Mucosa of gallbladder (tissue), 1 donor: ENCODE results near the gene TRPM4. TPM values are rescaled to one million over a fixed set of nuclear protein-coding genes. Genes with fewer than 3 reads are reported as not detected.
"Not testable (repeated sequence)": the region's sequence is repeated elsewhere in the genome, so short reads cannot be mapped to it uniquely, and the experiment has no call there.

Source experiments
- DNase-seq: peaks from one replicate; pipeline ENCODE4 v3.0.0-alpha.2; 2020; ENCODE audit warnings: low spot score
- total RNA-seq: library from RNA; stranded (reverse); gene quantifications from one replicate; pipeline ENCODE4 v1.2.1, GENCODE V29; 2021
- donor health status: DM: no; HTN: no; CAD: no.

The TRPM4 gene
- total RNA-seq, 1 donor from 2014 or later: 145 TPM

- peak; percentile 94 for DNase-seq
Measured at GRCh38 chr19:49151267-49152118, 6.1 kb upstream of the TRPM4 start.

DNA sequence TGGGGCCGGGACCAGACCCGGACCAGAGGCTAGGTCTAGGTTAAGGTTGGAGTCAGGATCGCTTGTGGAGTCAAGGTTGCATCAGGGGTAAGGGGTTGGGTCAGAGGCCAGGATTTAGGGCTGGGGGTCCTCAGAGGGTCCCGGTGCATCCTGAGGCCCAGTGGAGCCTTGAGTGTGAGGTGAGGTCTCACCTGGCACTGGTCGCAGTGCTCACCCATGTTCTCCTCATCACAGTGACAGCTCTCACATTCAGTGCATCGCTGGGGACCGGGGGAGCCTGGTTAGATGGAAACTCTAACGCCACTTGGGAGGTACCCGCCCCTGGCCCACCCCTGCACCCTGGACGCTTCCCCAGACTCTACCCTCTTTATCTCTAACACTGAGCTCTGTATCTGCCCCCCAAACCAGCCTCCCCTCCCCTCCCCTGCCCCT is 5.5 kb upstream of the TRPM4 start:
- DNase-seq: no peak

GRCh38 chr19:49153167-49153809 is 4.3 kb upstream of the TRPM4 start:
- no peak for DNase-seq

- no peak for DNase-seq
Measured at GRCh38 chr19:49154279-49154678, 3.3 kb upstream of the TRPM4 start.

DNA sequence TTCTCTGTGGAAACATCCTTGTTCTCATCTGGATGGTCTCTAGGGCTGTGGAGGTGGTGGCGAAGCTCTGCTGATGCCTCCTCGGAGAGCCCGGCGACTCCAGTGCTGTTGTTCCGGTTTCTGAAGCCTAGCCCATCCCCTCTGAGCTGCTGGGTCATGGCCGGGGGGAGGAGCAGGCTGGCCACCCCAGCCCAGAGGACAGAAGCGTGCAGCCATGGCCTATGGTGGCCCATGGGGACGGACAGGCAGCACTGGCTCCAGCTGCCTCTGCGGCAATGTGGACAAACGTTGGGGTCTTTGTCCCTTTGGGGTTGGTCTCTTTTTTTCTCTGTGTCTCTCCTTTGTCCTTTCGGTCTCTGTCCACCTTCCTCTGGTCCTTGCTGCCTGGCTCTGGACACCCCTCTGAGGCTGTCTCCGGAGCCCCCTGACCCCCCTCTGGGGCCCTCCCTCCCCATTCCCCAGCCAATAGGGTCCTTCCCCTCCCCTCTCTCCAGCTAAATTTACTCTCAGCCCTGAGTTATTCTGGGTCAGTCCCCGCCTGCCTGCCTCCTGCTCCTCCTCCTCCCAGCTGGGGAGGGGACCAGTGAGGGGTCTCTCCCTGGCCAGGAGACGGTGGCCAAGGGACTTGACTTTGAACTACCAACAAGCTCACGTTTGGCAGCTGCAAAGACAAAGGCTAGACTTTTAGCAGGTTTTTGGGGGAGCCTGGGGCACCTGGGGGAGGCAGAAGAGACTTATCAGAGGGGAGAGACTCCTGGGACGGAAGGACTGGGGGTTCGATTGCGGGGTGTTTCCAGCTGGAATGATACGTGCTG is 2.4 kb upstream of the TRPM4 start, which contains the start of gene HRC:
HRC (minus strand) TSS at position 392 of the 815 bp plus-strand sequence; CDS start at position 233, 159 bp downstream.
- DNase-seq: no peak

GRCh38 chr19:49155820-49156346 is 1.7 kb upstream of the TRPM4 start:
- DNase-seq: no peak

- DNase-seq: no peak
Measured at GRCh38 chr19:49160450-49161189, 3.0 kb downstream of the TRPM4 start.

GRCh38 chr19:49161987-49162386 is 4.4 kb downstream of the TRPM4 start:
- DNase-seq: no peak

- DNase-seq: peak; percentile 33
Measured at GRCh38 chr19:49165111-49165750, 7.6 kb downstream of the TRPM4 start.

- DNase-seq: no peak
Measured at GRCh38 chr19:49165865-49166301, 8.3 kb downstream of the TRPM4 start.

- no peak for DNase-seq
Measured at GRCh38 chr19:49167857-49168409, 10.3 kb downstream of the TRPM4 start.

DNA sequence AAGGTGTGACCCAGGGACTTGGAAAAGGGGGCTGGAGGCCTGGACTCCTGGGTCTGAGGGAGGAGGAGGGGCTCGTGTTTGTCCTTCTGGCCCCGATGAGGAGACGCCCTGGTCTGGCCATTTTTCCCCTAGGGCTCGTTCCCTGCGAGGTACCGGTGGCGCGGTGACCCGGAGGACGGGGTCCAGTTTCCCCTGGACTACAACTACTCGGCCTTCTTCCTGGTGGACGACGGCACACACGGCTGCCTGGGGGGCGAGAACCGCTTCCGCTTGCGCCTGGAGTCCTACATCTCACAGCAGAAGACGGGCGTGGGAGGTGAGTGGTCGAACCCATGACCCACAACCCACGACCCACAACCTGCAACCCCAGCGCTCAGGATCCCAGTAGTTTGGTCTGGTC is 10.8 kb downstream of the TRPM4 start:
- no peak for DNase-seq

- no peak for DNase-seq
Measured at GRCh38 chr19:49173198-49173597, 15.6 kb downstream of the TRPM4 start.

GRCh38 chr19:49180659-49181058 is 23.1 kb downstream of the TRPM4 start:
- DNase-seq: no peak

DNA sequence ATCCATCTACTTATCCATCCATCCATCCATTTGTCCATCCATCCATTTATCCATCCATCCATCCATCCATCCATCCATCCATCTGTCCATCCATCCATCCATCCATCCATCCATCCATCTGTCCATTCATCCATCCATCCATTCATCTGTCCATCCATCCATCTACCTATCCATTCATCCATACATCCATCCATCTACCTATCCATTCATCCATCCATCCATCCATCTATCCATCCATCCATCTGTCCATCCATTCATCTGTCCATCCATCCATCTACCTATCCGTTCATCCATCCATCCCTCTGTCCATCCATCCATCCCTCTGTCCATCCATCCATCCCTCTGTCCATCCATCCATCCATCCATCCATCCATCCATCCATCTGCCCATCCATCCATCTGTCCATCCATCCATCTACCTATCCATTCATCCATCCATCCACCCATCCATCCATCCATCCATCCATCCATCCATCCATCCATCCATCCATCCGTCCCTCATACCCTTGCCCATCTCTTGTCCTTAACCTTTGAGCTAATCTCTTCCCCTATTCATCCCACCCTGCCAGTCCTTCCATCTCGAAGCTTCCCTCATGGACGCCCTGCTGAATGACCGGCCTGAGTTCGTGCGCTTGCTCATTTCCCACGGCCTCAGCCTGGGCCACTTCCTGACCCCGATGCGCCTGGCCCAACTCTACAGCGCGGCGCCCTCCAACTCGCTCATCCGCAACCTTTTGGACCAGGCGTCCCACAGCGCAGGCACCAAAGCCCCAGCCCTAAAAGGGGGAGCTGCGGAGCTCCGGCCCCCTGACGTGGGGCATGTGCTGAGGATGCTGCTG is 24.6 kb downstream of the TRPM4 start:
- DNase-seq: not testable (repeated sequence)

GRCh38 chr19:49182848-49183375 is 25.3 kb downstream of the TRPM4 start:
- DNase-seq: no peak

- no peak for DNase-seq
Measured at GRCh38 chr19:49186108-49186507, 28.5 kb downstream of the TRPM4 start.

DNA sequence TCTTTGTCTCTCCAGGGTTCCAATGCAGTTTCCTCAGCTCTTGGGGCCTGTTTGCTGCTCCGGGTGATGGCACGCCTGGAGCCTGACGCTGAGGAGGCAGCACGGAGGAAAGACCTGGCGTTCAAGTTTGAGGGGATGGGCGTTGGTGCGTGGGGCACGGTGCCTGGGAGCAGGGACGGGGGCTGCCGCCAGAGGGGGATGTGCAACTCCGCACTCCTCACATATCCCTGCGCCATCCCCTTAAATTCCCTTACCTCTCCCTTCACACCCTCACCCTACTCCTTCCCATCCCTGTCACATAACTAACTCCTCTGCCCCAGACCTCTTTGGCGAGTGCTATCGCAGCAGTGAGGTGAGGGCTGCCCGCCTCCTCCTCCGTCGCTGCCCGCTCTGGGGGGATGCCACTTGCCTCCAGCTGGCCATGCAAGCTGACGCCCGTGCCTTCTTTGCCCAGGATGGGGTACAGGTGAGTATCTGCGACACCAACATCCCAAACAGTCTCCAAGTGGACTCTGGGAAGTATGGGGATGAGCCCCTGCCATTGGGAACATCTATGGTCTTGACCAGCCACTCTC is 31.1 kb downstream of the TRPM4 start:
- DNase-seq: no peak

DNA sequence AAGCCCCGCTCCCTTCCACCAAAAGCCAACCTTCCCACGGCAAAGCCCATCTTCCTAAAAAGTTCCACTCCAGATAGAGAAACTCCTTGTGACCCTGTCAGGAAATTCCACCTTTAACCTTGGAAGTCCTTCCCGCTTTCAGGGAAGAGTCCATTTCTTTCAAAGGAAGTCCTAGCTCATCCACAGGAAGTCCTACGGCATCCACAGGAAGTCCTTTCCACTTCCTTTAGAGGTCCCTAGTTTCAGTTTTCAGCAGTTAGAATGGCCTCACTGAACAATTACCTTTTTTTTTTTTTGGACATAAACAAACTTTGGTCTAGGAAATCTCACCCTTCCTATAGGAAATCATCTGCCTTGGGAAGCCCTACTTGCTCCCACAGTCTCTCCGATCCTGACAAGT is 31.7 kb downstream of the TRPM4 start:
- no peak for DNase-seq
